ENCODE data around the gene WNT8B.

Gene WNT8B

DNA sequence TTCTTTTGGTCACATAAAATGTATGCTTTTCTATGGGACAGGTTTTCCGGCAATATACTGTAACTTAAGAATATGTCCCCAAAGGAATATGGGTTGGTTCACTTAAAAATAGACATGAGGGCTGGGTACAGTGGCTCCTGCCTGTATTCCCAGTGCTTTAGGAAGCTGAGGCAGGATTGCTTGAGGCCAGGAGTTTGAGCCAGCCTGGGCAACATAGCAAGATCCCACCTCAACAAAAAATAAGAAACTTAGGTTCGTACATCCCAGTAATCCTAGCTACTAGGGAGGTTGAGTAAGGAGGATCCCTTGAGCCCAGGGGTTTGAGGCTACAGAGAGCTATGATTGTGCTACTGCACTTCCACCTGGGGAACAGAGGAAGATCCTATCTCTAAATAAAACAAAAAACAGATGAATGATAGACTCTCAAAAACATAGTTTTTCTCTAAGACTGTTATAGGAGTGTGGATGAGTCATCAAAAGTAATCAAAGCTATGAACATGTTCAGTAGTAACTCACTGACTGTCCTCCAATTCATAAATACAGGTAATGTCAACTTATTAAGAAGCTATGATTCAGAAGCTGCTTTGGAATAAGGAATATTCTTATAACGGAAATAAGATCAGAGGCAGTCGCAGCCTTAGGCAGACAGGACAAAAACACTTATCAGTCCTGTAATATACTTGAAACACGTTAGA, 59.4 kb downstream of the WNT8B start:
- DNase-seq = no peak

DNA sequence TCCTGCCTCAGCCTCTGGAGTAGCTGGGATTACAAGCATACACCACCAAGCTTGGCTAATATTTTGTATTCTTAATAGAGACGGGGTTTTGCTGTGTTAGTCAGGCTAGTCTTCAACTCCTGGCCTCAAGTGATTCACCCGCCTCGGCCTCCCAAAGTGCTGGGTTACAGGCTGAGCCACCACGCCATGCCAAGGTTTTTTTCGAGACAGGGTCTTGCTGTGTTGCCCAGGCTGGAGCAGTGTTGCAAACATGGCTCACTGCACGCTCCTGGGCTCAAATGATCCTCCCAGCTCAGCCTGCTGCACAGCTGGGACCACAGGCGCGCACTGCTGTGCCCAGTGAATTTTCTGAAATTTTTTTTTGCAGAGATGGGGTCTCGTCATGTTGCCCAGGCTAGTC, 60.1 kb downstream of the WNT8B start:
- no peak for DNase-seq

DNA sequence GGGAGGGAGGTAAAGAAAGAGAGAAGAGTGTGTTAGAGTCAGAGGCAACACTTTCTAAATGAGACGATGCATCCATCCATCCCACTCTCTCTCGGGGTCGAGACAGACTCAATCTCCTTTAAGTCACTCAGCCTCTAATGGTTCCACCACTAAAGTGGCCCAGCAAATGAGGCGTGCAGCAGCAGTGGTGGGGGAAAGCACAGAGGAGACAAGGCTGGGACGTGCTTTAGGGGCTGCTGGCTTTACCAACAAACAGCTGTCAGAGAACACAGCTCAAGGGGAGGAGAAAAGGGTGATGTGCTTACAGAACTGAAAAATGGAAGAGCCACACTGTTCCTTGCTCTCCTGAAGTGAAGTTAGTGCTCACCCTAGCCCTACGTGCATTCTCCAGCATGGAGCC, 61.4 kb downstream of the WNT8B start:
- no peak for DNase-seq

DNA sequence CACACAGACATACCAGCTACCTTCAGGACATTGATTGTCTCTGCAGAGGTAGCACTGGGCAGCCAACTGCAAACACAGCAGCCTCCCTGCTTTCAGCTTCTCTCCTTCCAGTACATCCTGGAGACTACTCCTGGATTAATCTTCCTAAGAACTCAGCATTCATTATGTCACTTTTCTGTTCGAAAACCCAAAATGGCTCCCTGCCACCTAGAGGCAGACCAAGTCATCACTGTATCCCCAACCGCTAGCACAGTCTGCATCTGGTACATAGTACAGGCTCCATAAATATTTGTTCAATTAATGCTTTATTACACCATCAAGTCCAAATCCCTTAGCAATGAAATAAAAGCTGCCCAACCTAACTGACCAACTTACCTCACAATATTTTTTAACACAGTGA, 61.8 kb downstream of the WNT8B start:
- peak; percentile 25 to 47 for DNase-seq

DNA sequence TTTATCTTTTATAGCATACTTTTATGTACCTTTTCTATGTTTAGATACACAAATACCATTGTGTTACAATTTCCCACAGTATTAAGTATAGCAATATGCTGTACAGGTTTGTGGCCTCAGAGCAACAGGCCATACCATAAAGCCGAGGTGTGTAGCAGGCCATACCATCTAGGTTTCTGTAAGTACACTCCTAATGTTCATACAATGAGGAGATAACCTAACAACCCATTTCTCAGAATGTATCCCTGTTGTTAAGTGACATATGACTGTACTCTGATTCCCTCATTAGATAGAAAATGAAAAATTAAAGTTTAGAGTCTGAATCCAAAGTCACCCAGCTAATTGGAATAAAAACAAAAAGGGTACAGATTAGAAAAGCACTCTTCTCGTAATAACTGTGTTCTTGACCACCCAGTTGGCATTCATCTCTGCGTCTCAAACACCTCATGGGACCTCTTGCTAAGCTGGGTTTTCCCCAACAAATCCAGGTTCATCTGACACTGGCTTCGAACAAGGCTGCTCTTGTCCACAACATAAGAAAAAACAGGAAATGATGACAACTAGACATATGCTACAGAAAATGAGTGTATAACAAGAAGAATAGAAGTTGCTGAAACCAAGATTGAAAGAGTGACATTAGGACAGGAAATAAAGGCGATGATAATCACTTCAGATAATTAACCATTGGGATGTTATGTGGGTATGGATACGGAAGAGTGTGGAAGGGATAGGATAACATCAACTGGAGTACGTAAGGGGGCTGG, 65.5 kb downstream of the WNT8B start:
- no peak for DNase-seq

DNA sequence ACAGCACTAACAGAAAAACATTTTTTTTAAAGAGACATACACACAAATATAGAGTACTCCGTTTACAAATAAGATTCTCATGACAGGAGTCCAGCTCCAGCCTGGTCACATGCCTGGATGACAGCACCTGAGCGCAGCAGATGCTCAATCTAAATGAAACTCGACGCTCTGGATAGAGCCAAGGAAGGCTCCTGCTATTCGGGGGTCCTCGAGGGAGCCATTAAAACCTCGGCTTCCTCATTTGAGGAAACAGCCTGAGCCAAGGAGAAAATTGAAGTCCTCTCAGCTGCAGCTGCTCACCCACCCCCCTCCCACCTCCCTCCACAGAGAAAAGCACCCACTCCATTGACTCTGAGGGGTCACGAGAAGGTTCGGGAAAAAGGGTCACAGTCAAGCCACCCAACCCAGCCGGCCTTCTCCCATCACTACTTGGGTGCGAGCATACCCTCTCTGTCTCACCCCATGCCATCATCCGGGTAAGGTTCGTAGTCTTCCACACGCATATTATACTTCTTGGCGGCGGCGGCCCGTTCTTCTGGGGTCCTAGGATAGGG, 66.2 kb downstream of the WNT8B start:
- peak; percentile 26 to 34 for DNase-seq

DNA sequence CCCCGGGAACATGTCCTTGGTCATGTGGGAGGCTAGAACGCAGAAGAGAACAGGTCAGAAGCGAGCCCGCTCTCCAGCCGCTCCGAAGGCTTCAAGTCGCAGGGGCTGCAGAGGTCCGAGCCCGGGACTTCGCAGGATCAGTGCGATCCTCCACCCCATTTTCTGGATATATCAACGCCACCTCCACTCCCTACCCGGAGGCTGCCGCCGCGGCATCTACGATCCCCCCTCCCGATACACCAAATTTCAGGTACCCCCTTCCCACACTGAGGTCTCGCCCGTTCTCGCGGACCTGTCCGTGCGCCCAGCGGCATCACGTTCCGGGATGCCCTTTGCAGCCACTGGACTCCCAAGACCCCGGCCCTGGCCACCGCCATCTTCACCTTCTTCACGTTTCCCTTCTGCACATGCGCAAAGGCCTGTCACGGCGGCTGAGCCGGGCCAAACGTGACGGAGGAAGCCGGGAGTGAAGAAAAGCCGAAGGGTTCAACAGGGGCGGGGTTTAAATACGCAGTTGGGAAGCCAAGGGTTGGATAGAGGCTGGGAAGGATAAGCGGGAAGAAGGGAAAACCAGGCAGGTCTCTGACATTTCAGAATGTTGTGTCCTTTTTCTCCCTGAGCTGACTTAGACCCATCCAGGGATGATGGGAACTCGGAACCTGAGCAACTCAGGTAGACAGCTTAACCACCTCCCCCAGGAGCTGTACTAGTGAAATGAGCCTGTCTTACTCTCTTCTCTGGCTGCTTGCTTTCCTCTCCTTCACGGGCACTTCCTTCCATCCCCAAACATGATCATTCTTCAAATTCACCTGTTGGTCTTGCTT, 66.9 kb downstream of the WNT8B start, which contains the start of gene NDUFB8:
Gene NDUFB8 (minus strand): TSS at position 397 of the 824 bp plus-strand sequence. CDS start 20 bp downstream, at position 377.
- peak; percentile 94 to 97 for DNase-seq

DNA sequence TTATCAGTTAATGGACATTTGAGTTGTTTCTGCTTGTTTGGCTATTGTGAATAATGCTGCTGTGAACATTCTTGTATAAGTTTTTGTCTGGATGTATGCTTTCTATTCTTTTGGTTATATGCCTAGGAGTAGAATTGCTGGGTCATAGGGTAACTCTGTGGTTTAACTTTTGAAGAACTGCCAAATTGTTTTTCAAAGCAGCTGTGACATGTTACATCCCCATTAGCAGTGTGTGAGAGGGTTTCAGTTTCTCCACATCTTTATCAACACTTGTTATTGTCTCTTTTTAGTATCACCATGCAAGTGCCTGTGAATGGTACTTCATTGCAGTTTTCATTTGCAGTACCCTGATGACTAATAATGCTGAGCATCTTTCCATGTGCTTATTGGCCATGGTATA, 69.0 kb downstream of the WNT8B start:
- DNase-seq = no peak

All from Kasumi-1 (cell line).